ENCODE results near the gene CBX8. TPM values are rescaled to one million over a fixed set of nuclear protein-coding genes. Genes with fewer than 3 reads are reported as not detected.

Gene CBX8
- total RNA-seq, 1 donor from 2014 or later: 8.4 TPM

GRCh38 chr17:79792984-79793923, 3.6 kb downstream of the CBX8 start:
- DNase-seq: no peak

- DNase-seq: no peak
Measured at GRCh38 chr17:79792341-79792871, 4.5 kb downstream of the CBX8 start.

- no peak for DNase-seq
Measured at GRCh38 chr17:79791735-79792161, 5.1 kb downstream of the CBX8 start.

- DNase-seq: no peak
Measured at GRCh38 chr17:79790805-79791734, 5.8 kb downstream of the CBX8 start.

- no peak for DNase-seq
Measured at GRCh38 chr17:79789943-79790804, 6.7 kb downstream of the CBX8 start.

- DNase-seq: no peak
Measured at GRCh38 chr17:79788989-79789942, 7.6 kb downstream of the CBX8 start.

GRCh38 chr17:79788455-79788854, 8.4 kb downstream of the CBX8 start:
- DNase-seq: no peak

GRCh38 chr17:79786930-79787643, 9.8 kb downstream of the CBX8 start:
- no peak for DNase-seq

- DNase-seq: no peak
Measured at GRCh38 chr17:79785900-79786810, 10.7 kb downstream of the CBX8 start.

GRCh38 chr17:79785017-79785899, 11.6 kb downstream of the CBX8 start:
- DNase-seq: no peak

GRCh38 chr17:79784353-79785016, 12.4 kb downstream of the CBX8 start:
- DNase-seq: no peak

GRCh38 chr17:79783891-79784290, 13.0 kb downstream of the CBX8 start:
- DNase-seq: no peak

- DNase-seq: no peak
Measured at GRCh38 chr17:79781736-79782575, 14.9 kb downstream of the CBX8 start.

- DNase-seq: no peak
Measured at GRCh38 chr17:79781012-79781650, 15.7 kb downstream of the CBX8 start.

GRCh38 chr17:79779661-79780365, 17.1 kb downstream of the CBX8 start:
- no peak for DNase-seq

Measured in occipital lobe (tissue), 2 donors.